Muscle of arm (tissue), 12 donors: Measurements from ENCODE around the gene PATZ1. TPM values are rescaled to one million over a fixed set of nuclear protein-coding genes. Genes with fewer than 3 reads are reported as not detected.

Experiments used
- DNase-seq: peaks from one replicate; pipeline ENCODE4 v3.0.0-alpha.2; 2013
- polyA plus RNA-seq, 12 donors: library from polyadenylated mRNA; unstranded; fragments of 120-200 nt; gene quantifications; one replicate each; pipeline ENCODE4 v1.2.1, GENCODE V29; 2013; ENCODE audit not compliant: insufficient read length in 12 of 12

The PATZ1 gene
- polyA plus RNA-seq, 12 donors: 19.9 to 30.4 (median 22.2) TPM; not detected in 1

GRCh38 chr22:31286360-31287255, 59.5 kb downstream of the PATZ1 start:
- no peak for DNase-seq

DNA sequence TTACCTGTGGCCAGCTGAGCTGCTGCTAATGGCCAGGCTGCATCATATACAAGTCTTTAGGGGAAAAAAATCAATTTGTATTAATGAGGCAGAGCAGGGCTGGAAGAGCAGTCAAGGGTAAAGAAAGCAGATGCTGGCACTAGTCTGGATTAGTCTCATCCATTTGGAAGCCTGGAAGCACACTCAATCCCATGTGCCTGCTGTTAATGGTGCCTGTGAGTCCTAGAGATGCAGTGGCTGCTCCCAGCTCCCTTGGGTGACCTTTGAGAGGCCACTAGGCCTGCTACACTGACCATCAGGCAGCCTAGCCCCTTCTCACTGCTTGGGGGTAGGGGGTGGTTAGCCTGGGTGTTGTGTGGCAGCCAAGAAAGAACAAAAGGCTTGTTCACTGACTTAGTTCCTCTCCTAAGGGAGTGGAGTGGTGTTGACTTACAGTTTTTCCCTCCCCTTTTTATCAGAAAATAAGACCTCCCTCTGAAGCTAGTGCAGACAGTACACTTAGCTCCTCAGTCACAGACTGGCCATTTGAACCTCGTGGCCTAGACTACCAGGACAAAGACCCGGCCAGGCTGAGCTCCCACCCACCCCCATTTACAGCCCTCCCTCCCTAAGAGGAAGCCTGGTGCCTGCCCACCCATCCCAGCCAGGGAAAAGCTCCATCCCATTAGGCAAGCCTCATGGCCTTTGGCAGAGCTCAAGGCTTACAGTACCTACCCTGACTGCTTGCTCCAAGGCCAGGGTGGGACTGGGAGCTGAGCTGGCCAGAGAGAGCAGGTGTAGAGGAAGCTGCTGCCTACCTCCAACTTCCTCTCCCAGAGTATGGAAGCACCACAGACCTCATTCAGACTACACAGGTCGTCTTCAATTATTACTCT, 61.6 kb downstream of the PATZ1 start:
- no peak for DNase-seq

DNA sequence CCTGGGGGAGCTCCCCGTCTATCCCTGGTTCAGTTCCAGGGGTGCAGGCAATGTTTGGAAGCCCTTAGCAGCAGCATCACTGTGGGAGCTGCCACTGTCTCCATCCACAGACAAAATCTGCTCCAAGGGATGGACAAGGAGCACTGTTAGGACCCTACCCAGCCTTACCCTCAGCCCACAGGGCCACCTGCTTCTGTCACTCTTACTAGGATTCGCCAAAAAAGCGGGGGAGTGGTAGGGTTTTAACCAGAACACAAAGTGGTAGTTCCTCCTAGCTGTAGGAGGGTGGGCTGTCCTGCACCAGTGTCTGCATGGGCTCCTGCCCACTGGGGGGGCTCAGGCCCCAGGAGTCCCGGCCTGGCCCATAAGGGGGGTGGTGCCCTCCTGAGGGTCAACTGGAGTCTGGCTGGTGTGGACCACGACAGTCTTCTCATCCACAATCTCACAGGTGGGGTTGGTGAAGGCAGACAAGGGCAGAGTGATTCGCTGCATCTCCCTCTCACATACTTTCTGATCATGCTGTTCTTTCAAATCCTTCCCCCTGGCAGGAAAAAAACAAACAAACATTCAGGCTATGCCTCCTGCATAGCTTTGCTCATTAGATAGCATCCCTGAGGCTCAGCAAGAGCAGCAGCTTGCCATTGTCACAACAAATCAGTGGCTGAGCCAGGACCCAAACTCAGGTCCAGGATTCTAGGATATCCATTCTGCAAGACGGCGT, 63.2 kb downstream of the PATZ1 start:
- DNase-seq: no peak

GRCh38 chr22:31281733-31282132, 64.4 kb downstream of the PATZ1 start:
- no peak for DNase-seq

DNA sequence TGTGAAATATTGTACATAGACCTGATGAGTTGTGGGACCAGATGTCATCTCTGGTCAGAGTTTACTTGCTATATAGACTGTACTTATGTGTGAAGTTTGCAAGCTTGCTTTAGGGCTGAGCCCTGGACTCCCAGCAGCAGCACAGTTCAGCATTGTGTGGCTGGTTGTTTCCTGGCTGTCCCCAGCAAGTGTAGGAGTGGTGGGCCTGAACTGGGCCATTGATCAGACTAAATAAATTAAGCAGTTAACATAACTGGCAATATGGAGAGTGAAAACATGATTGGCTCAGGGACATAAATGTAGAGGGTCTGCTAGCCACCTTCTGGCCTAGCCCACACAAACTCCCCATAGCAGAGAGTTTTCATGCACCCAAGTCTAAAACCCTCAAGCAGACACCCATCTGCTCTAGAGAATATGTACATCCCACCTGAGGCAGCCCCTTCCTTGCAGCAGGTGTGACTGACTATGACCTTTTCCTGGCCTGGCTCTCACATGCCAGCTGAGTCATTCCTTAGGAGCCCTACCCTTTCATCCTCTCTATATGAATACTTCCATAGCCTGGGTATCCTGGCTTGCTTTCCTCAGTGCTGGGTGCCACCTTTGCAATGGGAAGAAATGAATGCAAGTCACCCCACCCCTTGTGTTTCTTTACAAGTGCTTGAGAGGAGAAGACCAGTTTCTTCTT, 66.2 kb downstream of the PATZ1 start:
- no peak for DNase-seq

- DNase-seq: no peak
These were observed 66.8 kb downstream of the PATZ1 start for GRCh38 chr22:31279327-31279669.

- DNase-seq: no peak
These were observed 67.4 kb downstream of the PATZ1 start for GRCh38 chr22:31278626-31279326.

GRCh38 chr22:31278151-31278621, 68.0 kb downstream of the PATZ1 start:
- no peak for DNase-seq

DNA sequence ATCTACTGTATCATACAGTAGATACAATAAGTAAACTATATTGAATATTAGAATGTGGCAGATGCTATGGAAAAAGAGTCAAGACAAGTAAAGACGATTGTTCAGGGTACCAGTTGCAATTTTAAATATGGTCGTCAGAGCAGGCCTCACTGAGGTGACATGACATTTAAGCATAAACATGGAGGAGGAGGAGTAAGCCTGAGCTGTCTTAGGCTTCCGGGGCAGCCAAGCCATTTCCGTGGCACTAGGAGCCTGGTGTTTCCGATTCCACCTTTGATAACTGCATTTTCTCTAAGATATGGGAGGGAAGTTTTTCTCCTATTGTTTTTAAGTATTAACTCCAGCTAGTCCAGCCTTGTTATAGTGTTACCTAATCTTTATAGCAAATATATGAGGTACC, 68.4 kb downstream of the PATZ1 start:
- no peak for DNase-seq

GRCh38 chr22:31276426-31277167, 69.5 kb downstream of the PATZ1 start:
- no peak for DNase-seq

Other genes starting within 250 kb of the PATZ1 start
- 10 to 100 TPM in 11 of 12 donors, not detected in 1; 12.7 to 29.7 (median 17.7) TPM for gene SELENOM, start 238.8 kb downstream of the PATZ1 start, polyA plus RNA-seq
- 1 to 10 TPM in 6 of 12 donors, under 1 TPM in 4, not detected in 2; 0.31 to 1.8 (median 1.1) TPM for gene INPP5J, start 223.4 kb downstream of the PATZ1 start, polyA plus RNA-seq
- under 1 TPM in 1 of 12 donors, not detected in 11; 0.14 TPM for gene PLA2G3, start 205.8 kb downstream of the PATZ1 start, polyA plus RNA-seq
- 10 to 100 TPM in 11 of 12 donors, not detected in 1; 18.8 to 32.3 (median 24.6) TPM for gene RNF185, start 186.2 kb downstream of the PATZ1 start, polyA plus RNA-seq
- 10 to 100 TPM in 11 of 12 donors, not detected in 1; 17.9 to 34.8 (median 22.7) TPM for gene LIMK2, start 134.0 kb downstream of the PATZ1 start, polyA plus RNA-seq
- 1 to 10 TPM in 11 of 12 donors, not detected in 1; 1.9 to 8.7 (median 4.2) TPM for gene PIK3IP1, start 53.9 kb downstream of the PATZ1 start, polyA plus RNA-seq
- gene DRG1, start 53.3 kb upstream of the PATZ1 start, polyA plus RNA-seq: 10 to 100 TPM in 11 of 12 donors, not detected in 1; 50.9 to 90.6 (median 77.5) TPM
- 10 to 100 TPM in 11 of 12 donors, not detected in 1; 27.5 to 52.1 (median 30.8) TPM for gene EIF4ENIF1, start 143.5 kb upstream of the PATZ1 start, polyA plus RNA-seq
- 10 to 100 TPM in 6 of 12 donors, 1 to 10 TPM in 5, not detected in 1; 5.8 to 28.7 (median 10.8) TPM for gene SFI1, start 150.2 kb upstream of the PATZ1 start, polyA plus RNA-seq